Brain pericyte (primary cell): ENCODE measurements around the gene PTPRCAP.
"Not testable (repeated sequence)": the region's sequence is repeated elsewhere in the genome, so short reads cannot be mapped to it uniquely, and the experiment has no call there.

ENCODE experiments used
- DNase-seq: peaks from one replicate; pipeline ENCODE4 v3.0.0-alpha.2; 2012; ENCODE audit warnings: low read depth, low spot score

The PTPRCAP gene

DNA sequence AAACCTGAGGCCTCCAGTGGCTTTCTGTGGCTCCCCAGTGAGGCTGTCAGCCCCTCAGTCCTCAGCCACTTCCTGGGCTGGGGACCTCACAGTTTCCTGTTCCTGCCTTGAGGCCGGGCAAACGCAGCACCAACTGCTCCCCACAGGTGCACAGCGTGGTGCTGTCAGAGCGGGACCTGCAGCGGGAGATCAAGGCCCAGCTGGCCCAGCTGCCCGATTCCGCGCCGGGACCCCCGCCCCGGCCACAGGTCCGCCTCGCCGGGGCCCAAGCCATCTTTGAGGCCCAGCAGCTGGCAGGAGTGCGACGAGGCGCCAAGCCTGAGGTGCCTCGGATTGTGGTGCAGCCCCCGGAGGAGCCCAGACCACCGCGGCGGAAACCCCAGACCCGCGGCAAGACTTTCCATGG lies 28.2 kb downstream of the PTPRCAP start:
- DNase-seq, result no peak

DNA sequence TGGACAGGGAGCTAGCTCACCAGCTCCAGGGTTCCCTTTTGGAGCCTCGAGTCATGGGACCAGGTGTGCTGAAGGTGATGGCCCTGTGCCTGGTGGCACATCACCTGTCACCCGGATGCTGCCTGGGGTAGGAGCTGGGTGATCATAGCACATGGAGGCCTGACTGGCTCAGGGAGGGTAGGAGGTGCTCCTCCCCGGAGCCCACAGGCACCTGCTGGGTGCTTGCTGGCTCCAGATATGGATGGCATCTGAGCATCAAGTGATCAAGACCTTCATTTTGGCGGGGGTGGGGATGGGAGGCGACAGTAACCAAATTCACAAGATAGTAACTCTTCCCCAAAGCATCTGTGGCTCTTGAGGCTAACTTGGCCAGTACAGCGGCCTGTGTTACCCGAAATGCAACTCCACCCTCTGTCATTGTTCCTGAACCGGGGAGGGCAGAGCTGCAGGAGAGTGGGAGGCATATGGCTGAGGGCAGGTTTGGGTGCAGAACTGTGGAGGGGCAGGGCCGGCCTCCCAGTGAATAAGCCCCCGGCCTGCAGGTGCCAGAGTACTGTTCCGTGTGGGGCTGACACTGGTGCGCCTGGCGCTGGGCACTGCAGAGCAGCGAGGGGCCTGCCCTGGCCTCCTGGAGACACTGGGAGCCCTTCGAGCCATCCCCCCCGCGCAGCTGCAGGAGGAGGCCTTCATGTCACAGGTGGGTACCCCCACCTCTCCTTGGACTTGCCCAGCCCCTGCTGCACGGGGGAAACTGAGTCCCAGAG lies 28.9 kb downstream of the PTPRCAP start:
- no peak for DNase-seq

DNA sequence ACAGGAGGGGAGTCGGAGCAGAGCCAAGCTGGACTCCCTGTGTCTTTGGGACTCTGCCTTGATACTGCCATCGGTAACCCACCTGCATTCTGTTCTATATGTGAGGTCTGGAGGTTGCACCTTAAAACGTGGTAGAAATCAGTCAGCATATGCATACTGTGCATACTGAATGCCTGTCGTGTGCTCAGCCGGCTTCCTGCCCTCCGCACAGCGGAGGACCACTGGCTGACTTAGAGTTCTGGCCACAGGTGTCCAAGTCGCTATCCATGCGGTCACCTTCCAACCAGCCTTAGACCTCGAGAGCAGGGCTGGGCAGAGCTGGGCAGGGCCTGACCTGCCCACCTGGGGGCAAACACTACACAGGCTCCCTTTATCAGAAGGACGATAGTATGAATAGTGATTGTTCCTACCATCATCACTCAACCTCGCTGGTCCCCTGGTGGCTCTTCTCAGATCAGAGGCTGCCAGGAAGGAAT lies 29.8 kb downstream of the PTPRCAP start:
- DNase-seq, result no peak

DNA sequence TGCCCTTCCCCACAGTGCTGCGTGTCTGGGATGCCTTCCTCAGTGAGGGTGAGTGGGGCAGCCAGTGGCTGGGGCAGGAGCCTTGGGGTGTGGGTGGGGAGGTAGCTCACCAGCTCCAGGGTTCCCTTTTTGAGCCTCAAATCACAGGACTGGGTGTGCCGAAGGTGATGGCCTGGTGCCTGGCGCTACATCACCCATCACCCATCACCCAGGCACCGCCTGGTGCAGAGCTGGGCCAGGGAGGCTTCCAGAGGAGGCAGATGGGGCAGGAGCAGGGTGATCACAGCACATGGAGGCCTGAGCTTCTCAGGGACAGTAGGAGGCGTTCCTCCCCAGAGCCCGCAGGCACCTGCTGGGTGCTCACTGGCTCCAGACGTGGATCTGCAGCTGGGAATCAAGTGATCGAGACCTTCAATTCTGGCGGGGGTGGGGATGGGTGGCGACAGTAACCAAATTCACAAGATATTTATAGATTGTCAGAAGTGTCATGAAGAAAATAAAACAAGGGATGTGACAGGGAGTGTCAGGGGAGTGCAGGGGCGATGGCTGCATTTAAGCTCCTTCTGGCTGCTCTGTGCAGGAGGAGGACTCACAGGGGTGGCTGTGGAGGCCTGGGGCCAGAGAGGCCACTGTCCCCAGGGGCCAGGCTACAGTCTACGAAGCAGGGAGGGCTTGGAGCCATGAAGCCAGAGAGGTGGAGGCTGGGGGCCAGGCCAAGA lies 30.4 kb downstream of the PTPRCAP start:
- no peak for DNase-seq

DNA sequence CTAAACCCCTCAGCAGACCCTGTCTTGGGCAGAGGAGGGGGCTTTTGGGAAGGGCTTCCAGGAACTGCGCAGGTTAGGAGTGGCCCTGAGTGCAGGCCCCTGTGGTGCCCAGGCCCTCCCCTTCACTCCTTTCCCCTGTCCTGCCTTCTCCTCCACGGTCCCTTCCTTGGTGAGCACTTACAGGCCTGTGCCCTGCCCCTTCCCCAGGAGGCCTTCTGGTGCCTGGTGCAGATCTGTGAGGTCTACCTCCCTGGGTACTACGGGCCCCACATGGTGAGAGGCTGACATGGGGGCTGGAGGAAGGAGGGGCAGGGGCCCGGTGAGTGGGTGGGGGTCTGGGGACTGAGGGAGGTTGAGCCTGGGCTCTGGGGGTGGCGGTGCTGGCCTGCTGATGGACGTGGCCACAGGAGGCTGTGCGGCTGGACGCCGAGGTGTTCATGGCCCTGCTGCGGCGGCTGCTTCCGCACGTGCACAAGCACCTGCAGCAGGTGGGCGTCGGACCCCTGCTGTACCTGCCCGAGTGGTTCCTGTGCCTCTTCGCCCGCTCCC lies 31.0 kb downstream of the PTPRCAP start:
- DNase-seq, result no peak

DNA sequence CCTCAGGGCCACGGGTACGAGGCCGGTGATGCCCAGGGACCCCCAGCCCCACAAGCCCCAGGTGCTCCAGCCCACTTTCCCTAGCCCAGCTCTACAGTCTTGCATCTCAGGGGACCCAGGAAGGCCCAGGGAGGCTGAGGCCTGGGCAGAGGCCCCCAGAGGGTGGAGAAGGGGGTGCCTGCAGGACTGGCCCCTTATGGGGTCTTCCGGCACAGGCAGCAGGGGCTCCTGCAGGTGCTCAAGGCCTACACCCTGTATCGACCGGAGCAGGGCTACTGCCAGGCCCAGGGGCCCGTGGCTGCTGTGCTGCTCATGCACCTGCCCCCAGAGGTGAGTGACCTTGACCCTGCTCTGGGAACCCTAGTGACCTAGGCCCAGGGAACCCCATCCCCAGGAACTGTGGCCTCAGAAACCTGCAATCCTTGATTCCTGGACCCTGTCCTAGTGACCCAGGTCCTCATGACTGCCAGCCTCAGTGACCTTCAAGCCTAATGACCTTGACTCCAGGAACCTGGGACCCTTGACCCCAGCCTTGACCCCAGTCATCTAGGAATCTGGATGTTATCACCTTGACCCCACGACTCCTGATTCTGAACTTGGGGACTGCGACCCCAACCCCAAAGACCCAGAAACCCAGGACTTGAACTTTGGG lies 31.7 kb downstream of the PTPRCAP start:
- DNase-seq, result no peak

DNA sequence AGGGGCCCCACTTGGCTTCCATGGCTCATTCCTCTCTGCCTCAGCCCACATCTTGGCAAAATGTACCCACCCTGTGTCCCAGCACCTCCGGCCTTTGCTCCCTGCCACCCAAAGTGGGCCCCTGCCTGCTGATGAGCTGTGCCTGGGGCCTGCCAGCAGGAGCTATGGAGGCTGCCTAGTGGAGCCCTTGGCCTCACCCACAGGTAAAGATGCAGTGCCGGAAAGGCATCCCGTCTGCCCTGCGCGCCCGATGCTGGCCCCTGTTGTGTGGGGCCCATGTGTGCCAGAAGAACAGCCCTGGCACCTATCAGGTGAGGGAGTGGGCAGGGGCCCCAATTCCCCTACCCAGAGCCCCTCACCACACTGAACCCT lies 32.3 kb downstream of the PTPRCAP start:
- no peak for DNase-seq

DNA sequence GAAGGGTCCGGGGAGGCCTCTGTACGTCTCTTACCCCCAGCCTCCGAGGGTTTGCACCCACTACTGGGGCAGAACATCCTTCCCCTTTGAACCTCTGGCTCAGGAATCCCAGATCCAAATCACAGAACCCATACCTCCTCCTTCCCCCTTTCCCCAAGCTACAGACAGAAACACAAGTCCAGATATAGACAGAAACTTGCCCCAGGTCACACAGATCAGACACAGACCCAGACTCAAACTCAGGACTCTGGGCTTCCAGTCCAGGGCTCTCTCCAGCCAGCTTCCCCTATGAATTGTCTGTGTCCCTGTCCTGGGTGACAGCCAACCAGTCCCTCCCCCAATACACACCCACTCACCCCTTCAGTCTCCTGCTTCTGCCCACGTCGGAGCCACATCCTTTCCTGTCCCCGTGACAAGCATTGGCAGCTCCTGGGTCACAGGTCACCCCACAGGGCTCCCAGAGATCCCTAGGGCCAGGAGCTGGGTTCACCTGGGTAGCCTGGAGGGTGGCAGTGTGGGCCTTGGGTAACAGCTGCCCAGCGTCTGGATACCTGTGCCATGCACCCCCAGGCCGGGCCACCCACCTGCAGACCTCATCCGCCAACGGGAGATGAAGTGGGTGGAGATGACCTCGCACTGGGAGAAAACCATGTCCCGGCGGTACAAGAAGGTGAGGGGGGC lies 32.8 kb downstream of the PTPRCAP start:
- no peak for DNase-seq

DNA sequence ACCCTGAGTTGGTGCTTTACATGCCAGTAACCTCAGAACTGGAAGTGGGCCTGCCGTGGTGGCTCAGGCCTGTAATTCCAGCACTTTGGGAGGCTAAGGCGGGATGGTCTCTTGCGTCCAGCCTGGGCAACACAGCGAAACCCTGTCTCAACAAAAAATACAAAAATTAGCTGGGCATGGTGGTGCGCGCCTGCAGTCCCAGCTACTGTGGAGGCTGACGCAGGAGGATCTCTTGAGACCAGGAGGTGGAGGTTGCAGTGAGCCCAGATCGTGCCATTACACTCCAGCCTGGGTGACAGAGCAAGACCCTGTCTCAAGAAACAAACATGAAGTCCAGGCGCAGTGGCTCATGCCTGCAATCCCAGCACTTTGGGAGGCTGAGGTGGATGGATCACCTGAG lies 34.4 kb downstream of the PTPRCAP start:
- not testable (repeated sequence) for DNase-seq

DNA sequence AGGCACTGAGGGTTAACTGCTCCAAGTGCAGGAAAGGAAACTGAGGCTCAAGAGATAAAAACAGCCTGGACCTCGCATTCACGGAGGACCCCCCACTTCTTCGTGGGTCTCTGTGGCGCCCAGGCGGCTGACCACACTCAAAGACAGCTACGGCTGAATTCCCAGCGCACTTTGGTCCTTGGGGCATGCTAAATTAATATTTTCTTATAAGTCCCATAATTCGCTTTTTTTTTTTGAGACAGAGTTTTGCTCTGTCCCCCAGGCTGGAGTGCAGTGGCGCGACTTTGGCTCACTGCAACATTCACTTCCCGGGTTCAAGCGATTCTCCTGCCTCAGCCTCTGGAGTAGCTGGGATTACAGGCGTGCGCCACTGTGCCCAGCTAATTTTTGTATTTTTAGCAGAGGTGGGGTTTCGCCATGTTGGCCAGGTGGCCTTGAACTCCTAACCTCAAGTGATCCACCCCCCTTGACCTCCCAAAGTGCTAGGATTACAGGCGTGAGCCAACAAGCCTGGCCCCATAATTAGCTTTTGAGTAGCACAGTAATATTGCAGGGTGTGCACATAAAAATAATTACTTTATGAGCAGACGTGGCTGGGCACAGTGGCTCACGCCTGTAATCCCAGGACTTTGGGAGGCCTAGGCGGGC lies 35.2 kb downstream of the PTPRCAP start:
- DNase-seq, result not testable (repeated sequence)

DNA sequence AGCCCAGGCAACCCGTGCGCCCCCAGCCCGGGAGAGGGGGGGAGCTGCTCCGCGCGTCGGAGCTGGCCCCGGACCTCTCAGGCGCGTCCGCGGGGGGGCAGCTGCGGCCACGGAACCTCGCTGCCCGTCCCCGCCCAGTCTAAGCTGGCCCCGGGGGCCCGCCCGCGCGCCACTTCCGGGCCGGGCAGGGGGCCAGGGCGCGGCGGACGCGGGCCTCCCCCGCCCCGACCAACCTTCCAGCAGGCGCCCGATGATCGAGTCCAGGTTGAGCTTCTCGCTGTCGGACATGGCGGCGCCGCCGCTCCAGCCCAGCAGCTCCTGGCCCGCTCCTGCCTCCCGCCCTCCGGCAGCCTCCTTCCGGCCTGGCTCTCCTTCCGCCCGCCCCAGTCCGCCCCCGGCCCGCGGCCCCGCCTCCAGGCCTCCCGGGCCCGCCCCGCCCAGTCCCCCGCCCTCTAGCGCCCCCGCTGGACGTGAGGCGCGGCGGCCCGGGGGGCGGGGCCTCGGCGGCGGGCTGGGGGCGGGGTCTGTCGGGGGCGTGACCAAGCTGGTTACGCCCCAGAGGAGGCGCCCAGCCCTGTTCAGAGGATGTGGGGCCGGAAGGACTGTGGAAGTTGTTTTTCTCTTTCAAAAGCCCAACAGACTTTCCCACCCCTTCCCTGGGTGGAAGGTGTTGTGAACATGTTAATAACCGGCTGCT lies 35.8 kb downstream of the PTPRCAP start, which contains the start of gene PPP1CA:
PPP1CA (minus strand) TSS at position 364 of the 697 bp plus-strand sequence; CDS start at position 288, 76 bp downstream.
- no peak for DNase-seq

DNA sequence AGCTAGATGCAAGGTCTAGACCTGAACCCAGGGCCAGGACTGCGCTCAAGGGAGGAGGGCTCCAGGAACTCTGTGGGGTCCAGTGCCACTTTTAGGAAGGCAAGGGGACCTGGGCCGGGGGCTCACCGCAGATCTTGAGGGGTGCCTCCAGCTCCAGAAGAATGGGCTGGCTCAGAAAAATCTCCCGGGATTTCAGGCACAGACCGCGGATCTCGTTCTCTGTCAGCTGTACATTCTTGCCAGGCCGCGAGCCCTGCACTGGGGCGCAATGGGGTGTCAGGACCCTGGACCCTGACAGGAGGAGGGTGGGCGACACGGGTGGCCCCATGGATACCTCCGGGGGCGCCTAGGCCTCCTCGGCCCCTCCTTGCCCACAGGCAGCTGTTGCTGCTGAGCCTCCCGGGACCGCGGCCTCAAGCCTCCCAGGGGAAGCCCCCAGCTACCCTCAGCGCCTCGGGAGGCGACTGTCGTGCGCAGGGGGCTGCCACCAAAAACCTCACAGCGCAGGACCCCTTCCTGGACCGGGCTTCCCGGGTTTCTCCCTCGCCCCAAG lies 36.5 kb downstream of the PTPRCAP start:
- no peak for DNase-seq

DNA sequence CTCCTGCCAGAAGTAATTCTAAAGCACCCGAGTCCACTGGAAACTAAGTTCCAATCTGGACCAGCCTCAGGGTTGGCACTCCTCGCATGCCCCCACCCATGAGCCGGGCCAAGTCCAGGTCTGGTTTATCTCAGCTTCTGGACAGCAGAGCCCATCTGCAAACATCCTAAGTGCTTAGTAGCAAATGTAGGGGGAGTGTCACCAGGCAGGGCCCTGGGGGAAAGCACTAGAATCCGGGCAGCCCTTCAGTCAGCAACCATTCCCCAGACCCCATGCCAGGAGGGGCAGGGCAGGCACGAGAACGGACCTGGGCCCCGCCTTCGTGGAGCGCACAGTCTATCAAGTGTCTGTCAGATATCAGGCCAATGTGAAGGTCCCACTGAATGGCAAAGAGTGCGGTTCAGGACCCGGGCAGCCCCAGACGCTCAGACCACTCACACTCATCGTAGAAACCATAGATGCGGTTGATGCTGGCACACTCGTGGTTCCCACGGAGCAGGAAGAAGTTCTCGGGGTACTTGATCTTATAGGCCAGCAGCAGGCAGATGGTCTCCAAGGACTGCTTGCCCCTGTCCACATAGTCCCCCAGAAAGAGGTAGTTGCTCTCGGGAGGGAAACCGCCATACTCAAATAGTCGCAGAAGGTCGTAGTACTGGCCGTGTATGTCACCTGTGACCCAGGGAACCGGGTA lies 37.1 kb downstream of the PTPRCAP start:
- DNase-seq, result no peak

DNA sequence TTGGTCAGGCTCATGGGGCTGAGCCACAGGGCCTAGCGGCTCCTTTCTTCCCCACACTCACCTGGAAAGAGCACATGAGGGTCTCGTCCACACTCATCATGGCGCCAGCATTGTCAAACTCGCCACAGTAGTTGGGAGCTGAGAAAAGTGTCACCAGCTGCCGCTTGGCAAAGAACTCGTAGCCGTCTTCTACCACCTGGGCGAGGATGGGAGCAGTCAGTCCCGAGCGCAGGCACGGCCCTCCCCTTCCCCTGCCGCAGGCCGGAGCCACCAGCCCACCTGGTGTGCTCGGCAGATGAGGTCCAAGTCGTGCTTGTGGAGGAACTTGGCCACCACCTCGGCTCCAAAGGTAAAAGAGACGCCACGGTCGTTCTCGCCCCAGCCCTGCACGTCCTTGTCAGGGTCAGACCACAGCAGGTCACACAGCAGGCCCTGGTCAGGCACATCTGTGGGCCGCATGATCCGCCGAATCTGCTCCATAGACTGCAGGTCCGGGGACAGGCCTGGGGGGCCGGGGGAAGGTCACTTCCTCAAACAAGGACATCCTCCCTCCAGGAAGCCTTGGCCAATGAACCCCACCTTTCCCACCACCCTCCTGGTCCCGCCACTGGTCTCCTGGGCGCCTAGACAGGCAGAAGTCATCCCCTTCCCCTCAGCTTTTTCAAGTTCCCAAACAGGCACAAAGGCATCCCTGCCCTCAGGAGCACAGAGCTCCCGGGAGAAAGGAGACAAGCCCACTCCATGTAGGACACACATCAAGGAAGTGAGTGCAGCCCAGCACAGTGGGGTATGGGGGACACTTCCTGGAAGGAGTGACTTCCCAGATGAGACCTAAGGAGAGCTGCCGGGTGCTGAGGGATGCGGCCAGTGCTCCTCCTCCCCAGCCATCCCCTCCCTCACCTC lies 38.6 kb downstream of the PTPRCAP start:
- DNase-seq, result no peak

DNA sequence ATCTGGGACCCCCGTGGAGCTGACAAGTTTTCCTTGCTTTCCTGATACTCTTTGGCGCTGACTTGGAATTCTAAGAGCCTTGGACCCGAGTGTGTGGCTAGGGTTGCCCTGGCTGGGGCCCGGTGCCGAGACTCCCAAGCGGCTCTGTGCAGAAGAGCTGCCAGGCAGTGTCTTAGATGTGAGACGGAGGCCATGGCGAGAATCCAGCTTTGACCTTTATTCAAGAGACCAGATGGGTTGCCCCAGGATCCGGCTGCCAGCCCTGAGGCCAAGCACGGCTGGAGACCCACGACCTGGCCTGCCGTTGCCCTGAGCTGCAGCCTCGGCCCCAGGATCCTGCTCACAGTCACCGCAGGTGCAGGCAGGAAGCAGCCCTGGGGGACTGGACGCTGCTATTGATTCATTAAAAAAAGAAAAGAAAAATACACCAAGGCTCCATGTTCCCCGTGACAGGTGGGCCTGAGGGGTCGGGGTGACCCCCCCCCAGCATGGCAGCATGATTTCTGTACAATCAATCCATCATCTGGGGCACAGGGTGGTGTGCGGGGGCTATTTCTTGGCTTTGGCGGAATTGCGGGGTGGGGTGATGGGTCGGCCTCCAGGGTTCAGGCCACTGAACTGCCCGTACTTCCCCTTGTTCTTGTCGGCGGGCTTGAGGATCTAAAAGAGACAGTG lies 39.4 kb downstream of the PTPRCAP start:
- no peak for DNase-seq

DNA sequence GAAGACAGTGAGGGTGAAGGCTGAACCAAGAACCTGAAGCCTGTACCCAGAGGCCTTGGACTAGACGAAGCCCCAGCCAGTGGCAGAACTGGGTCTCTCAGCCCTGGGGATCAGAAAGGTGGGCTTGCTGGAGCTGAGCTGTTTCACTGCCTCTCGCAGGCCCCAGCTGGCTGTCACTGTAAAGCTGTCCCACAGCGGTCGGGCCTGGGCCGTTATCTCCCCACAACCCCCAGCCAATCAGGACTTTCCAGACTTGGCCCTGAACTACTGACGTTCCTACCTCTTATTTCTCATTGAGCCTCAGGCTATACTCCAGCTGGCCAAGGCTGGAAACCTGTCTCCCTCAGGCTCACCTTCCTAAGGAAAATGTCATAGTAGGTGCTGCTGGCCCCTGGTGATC lies 39.9 kb downstream of the PTPRCAP start:
- no peak for DNase-seq

DNA sequence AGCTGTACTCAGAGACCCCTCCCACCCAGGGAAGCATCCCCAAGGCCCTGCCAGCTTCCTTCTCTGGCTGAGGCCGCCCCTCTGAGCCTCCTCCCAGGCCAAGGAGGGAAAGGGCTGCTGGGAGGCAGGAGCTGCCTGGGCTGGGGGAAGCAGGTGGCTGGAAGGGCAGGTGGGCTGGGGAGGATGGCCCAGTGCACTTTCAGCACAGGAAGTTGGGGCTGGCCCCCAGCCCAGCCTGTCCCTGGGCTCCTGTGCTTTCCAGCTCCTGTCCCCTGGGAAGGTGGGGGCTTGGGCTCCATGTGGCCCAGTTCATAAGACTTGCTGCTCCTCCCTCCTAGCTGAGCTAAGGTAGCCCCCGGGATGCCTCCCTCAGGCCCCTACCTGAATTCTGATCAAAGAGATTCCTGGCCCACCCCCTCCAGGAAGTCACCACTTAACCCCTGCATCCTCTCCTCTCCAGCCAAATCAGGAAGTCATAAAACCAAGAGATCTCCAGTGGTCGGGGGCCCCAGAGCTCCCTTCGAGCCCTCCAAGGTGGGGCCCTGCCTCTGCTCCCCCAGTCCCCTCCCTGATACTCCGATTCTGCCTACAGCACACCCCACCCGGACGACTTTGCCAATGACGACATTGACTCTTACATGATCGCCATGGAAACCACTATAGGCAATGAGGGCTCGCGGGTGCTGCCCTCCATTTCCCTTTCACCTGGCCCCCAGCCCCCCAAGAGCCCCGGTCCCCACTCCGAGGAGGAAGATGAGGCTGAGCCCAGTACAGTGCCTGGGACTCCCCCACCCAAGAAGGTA lies 40.7 kb downstream of the PTPRCAP start:
- DNase-seq, result no peak
